Naive thymus-derived CD8-positive, alpha-beta T cell (primary cell): ENCODE results near the gene CAPSL. TPM values are rescaled to one million over a fixed set of nuclear protein-coding genes. Genes with fewer than 3 reads are reported as not detected.

Source experiments
- ATAC-seq, 2 donors: fragments of 150-1000 bp; cut with Tn5 transposase in 1 of 2; sonication (Bioruptor Pico), chemical (Tn5 transposase) in 1 of 2; 1 replicate in 1 of 2; 2 replicates in 1 of 2; pipeline ENCODE4 v1.10.0; 2021; ENCODE audit warnings: mild to moderate bottlenecking in 2 of 2, moderate library complexity in 2 of 2
- POLR2A ChIA-PET: fragments of 350-600 bp; sonication (Branson Sonifier 250); formaldehyde crosslinking; loops from one replicate; lab custom pipeline; 2021; ENCODE audit warnings: antibody characterized with exemption; lab: Charles Lee
- DNase-seq, 10 donors: peaks; one replicate each; pipeline versions ENCODE4 v3.0.0 to v3.0.0-alpha.2; 2020 to 2022
- H3K27ac Mint-ChIP-seq, 10 donors: one replicate each; pipeline ENCODE4 v1.8.0; 2020 to 2022; ENCODE audit warnings: mild to moderate bottlenecking in 10 of 10, mixed read lengths in 10 of 10, moderate library complexity in 4 of 10, inconsistent platforms in 1 of 10
- H3K27me3 Mint-ChIP-seq, 5 donors: one replicate each; pipeline ENCODE4 v1.8.0; 2021 to 2022; ENCODE audit warnings: mixed read lengths in 5 of 5
- H3K36me3 Mint-ChIP-seq, 3 donors: one replicate each; pipeline ENCODE4 v1.8.0; 2020 to 2022; ENCODE audit warnings: mixed read lengths in 3 of 3, mild to moderate bottlenecking in 2 of 3, inconsistent platforms in 1 of 3
- H3K4me1 Mint-ChIP-seq, 4 donors: one replicate each; pipeline ENCODE4 v1.8.0; 2021 to 2022; ENCODE audit warnings: mixed read lengths in 4 of 4
- H3K4me3 Mint-ChIP-seq, 10 donors: one replicate each; pipeline ENCODE4 v1.8.0; 2020 to 2022; ENCODE audit warnings: mild to moderate bottlenecking in 10 of 10, mixed read lengths in 10 of 10, moderate library complexity in 6 of 10, inconsistent platforms in 1 of 10
- H3K9me3 Mint-ChIP-seq, 9 donors: one replicate each; pipeline ENCODE4 v1.8.0; 2020 to 2022; ENCODE audit warnings: mixed read lengths in 9 of 9, mild to moderate bottlenecking in 3 of 9, inconsistent platforms in 1 of 9, moderate library complexity in 1 of 9
- polyA plus RNA-seq, 3 donors: library from polyadenylated mRNA; unstranded; fragments of 300-500 nt; fragmentation: Illumina TruSeq; gene quantifications; one replicate each; pipeline ENCODE4 v1.2.3, GENCODE V29; 2021
- total RNA-seq, 8 experiments: library from RNA in 2 of 8; stranded (reverse) in 2 of 8; gene quantifications; one replicate each; pipeline ENCODE4 v1.2.3 and lab custom pipeline; 2021 to 2026

CAPSL gene
- total and polyA plus RNA-seq, 5 experiments from 2014 or later, result not detected

- Mint-ChIP-seq H3K4me3 (no peak overlapping the region), H3K27ac (no peak overlapping the region), H3K36me3 (peaks cover 0 to 2% (median 0%) of the 10 kb centered on the region in 3 donors), H3K9me3 (peaks cover 0 to 3% (median 0%) of the 10 kb centered on the region in 9 donors), H3K4me1 (peaks cover 0 to 9% (median 0%) of the 10 kb centered on the region in 4 donors), H3K27me3 (peaks cover 3 to 12% (median 8%) of the 10 kb centered on the region in 5 donors)
- ATAC-seq (no peak), DNase-seq (no peak)
- POLR2A ChIA-PET, result no interaction called here
Observed at GRCh38 chr5:35939639-35940038, 1.2 kb upstream of the CAPSL start.

- ATAC-seq (peak; percentile 45 to 52), DNase-seq (peak; percentile 17 to 83 (median 68))
- Mint-ChIP-seq H3K36me3 (no peaks in the 10 kb centered on the region), H3K27ac (peak overlapping the region in 6 of 10 donors; percentile 12 to 93 (median 74)), H3K4me3 (peak overlapping the region in 9 of 10 donors; percentile 14 to 87 (median 77)), H3K27me3 (peaks cover 0 to 8% (median 1%) of the 10 kb centered on the region in 5 donors), H3K9me3 (no peaks in the 10 kb centered on the region), H3K4me1 (peaks cover 25 to 38% (median 34%) of the 10 kb centered on the region in 4 donors)
- POLR2A ChIA-PET, result interaction anchor here (1.0 to 3.6 kb wide), 7 partner anchors 46 to 310 kb away, joined by 3 to 23 read pairs (median 5); no protein-coding TSS in a partner anchor
Observed at GRCh38 chr5:35926389-35927051, 11.9 kb downstream of the CAPSL start.

- Mint-ChIP-seq H3K27ac (peak overlapping the region; percentile 66 to 94 (median 84)), H3K36me3 (peaks cover 0 to 2% (median 0%) of the 10 kb centered on the region in 3 donors), H3K9me3 (peaks cover 0 to 2% (median 0%) of the 10 kb centered on the region in 9 donors), H3K4me3 (peak overlapping the region; percentile 56 to 90 (median 82)), H3K4me1 (peaks cover 25 to 40% (median 34%) of the 10 kb centered on the region in 4 donors), H3K27me3 (peaks cover 0 to 8% (median 1%) of the 10 kb centered on the region in 5 donors)
- POLR2A ChIA-PET, result interaction anchor here (0.6 to 3.6 kb wide), 20 partner anchors 25 to 996 kb away, joined by 3 to 23 read pairs (median 4); partner anchors contain the start of genes DNAJC21 and IL7R
- DNase-seq (peak; percentile 66 to 89 (median 80)), ATAC-seq (peak; percentile 90 to 91)
Observed at GRCh38 chr5:35924950-35925722, 13.3 kb downstream of the CAPSL start.

- peaks cover 0 to 5% (median 2%) of the 10 kb centered on the region in 3 donors for H3K36me3 Mint-ChIP-seq
- H3K4me3 Mint-ChIP-seq, result peak overlapping the region; percentile 56 to 90 (median 82)
- peaks cover 25 to 40% (median 34%) of the 10 kb centered on the region in 4 donors for H3K4me1 Mint-ChIP-seq
- peaks cover 0 to 8% (median 1%) of the 10 kb centered on the region in 5 donors for H3K27me3 Mint-ChIP-seq
- POLR2A ChIA-PET, result interaction anchor here (0.8 to 3.6 kb wide), 17 partner anchors 25 to 995 kb away, joined by 3 to 23 read pairs (median 5); partner anchors contain the start of genes DNAJC21 and IL7R
- peak overlapping the region; percentile 66 to 94 (median 84) for H3K27ac Mint-ChIP-seq
- peak in 1 of 2 donors; percentile 3 for ATAC-seq
- peaks cover 0 to 7% (median 4%) of the 10 kb centered on the region in 9 donors for H3K9me3 Mint-ChIP-seq
- no peak for DNase-seq
Observed at GRCh38 chr5:35924122-35924949, 14.1 kb downstream of the CAPSL start.

GRCh38 chr5:35922468-35922867, 16.0 kb downstream of the CAPSL start:
- Mint-ChIP-seq H3K36me3 (peaks cover 0 to 7% (median 2%) of the 10 kb centered on the region in 3 donors), H3K9me3 (peaks cover 0 to 12% (median 6%) of the 10 kb centered on the region in 9 donors), H3K27ac (peak overlapping the region in 1 of 10 donors; percentile 44), H3K4me1 (peaks cover 25 to 40% (median 35%) of the 10 kb centered on the region in 4 donors), H3K27me3 (peaks cover 0 to 4% (median under 1%) of the 10 kb centered on the region in 5 donors), H3K4me3 (no peak overlapping the region)
- no peak for ATAC-seq
- POLR2A ChIA-PET, result no interaction called here
- DNase-seq, result no peak

- Mint-ChIP-seq H3K4me3 (no peak overlapping the region), H3K27me3 (peaks cover 0 to 4% (median 0%) of the 10 kb centered on the region in 5 donors), H3K4me1 (peaks cover 25 to 40% (median 35%) of the 10 kb centered on the region in 4 donors), H3K36me3 (peaks cover 0 to 7% (median 2%) of the 10 kb centered on the region in 3 donors), H3K27ac (peak overlapping the region in 6 of 10 donors; percentile 11 to 44 (median 23)), H3K9me3 (peaks cover 0 to 12% (median 6%) of the 10 kb centered on the region in 9 donors)
- DNase-seq, result peak in 3 of 10 donors; percentile 27 to 46 (median 31)
- POLR2A ChIA-PET, result interaction anchor here (1.0 kb wide), 1 partner anchor 31 kb away, joined by 3 read pairs; no protein-coding TSS in a partner anchor
- no peak for ATAC-seq
Observed at GRCh38 chr5:35921930-35922329, 16.5 kb downstream of the CAPSL start.

- H3K27ac Mint-ChIP-seq, result peak overlapping the region in 1 of 10 donors; percentile 62
- no peaks in the 10 kb centered on the region for H3K27me3 Mint-ChIP-seq
- POLR2A ChIA-PET, result interaction anchor here (1.0 kb wide), 1 partner anchor 30 kb away, joined by 3 read pairs; no protein-coding TSS in a partner anchor
- H3K36me3 Mint-ChIP-seq, result peaks cover 0 to 7% (median 2%) of the 10 kb centered on the region in 3 donors
- peaks cover 19 to 34% (median 30%) of the 10 kb centered on the region in 4 donors for H3K4me1 Mint-ChIP-seq
- peaks cover 0 to 12% (median 6%) of the 10 kb centered on the region in 9 donors for H3K9me3 Mint-ChIP-seq
- no peak overlapping the region for H3K4me3 Mint-ChIP-seq
- ATAC-seq (no peak), DNase-seq (no peak)
Observed at GRCh38 chr5:35920890-35921289, 17.5 kb downstream of the CAPSL start.

GRCh38 chr5:35919191-35919590, 19.2 kb downstream of the CAPSL start:
- Mint-ChIP-seq H3K9me3 (peaks cover 0 to 12% (median 10%) of the 10 kb centered on the region in 9 donors), H3K27me3 (no peaks in the 10 kb centered on the region), H3K4me3 (peak overlapping the region in 1 of 10 donors; percentile 37), H3K4me1 (peaks cover 7 to 21% (median 15%) of the 10 kb centered on the region in 4 donors), H3K36me3 (peaks cover 0 to 7% (median 2%) of the 10 kb centered on the region in 3 donors), H3K27ac (peak overlapping the region in 3 of 10 donors; percentile 1 to 27 (median 9))
- POLR2A ChIA-PET, result interaction anchor here (0.6 to 0.7 kb wide), 3 partner anchors 56 to 829 kb away, joined by 3 to 4 read pairs (median 4); no protein-coding TSS in a partner anchor
- DNase-seq (no peak), ATAC-seq (no peak)

GRCh38 chr5:35908814-35909213, 29.6 kb downstream of the CAPSL start:
- no peak for DNase-seq
- Mint-ChIP-seq H3K4me3 (no peak overlapping the region), H3K9me3 (peaks cover 0 to 6% (median 2%) of the 10 kb centered on the region in 9 donors), H3K27me3 (no peaks in the 10 kb centered on the region), H3K36me3 (peaks cover 0 to 4% (median 0%) of the 10 kb centered on the region in 3 donors), H3K4me1 (peaks cover 13 to 30% (median 29%) of the 10 kb centered on the region in 4 donors), H3K27ac (peak overlapping the region in 1 of 10 donors; percentile 18)
- ATAC-seq, result no peak
- POLR2A ChIA-PET, result interaction anchor here (0.7 kb wide), 1 partner anchor 27 kb away, joined by 4 read pairs; no protein-coding TSS in a partner anchor

GRCh38 chr5:35908228-35908627, 30.2 kb downstream of the CAPSL start:
- peak overlapping the region in 1 of 10 donors; percentile 78 for H3K27ac Mint-ChIP-seq
- ATAC-seq (peak; percentile 41 to 53), DNase-seq (no peak)
- peaks cover 0 to 6% (median 2%) of the 10 kb centered on the region in 9 donors for H3K9me3 Mint-ChIP-seq
- peaks cover 0 to 4% (median 0%) of the 10 kb centered on the region in 3 donors for H3K36me3 Mint-ChIP-seq
- no peaks in the 10 kb centered on the region for H3K27me3 Mint-ChIP-seq
- POLR2A ChIA-PET, result no interaction called here
- H3K4me3 Mint-ChIP-seq, result no peak overlapping the region
- peaks cover 13 to 35% (median 29%) of the 10 kb centered on the region in 4 donors for H3K4me1 Mint-ChIP-seq
